Stomach (tissue), 9 donors: Measurements from ENCODE around the gene TEAD4. TPM values are rescaled to one million over a fixed set of nuclear protein-coding genes. Genes with fewer than 3 reads are reported as not detected.

ENCODE experiments used
- DNase-seq, 2 donors: peaks; one replicate each; pipeline versions ENCODE4 v3.0.0 to v3.0.0-alpha.2; 2013 to 2019
- H3K27ac ChIP-seq, 5 donors: fragments of 200-600 bp in 4 of 5; sonication (generic) in 4 of 5; one replicate each; pipeline ENCODE4 v1.5.1; 2013 to 2019; ENCODE audit warnings: mild to moderate bottlenecking in 1 of 5, moderate library complexity in 1 of 5
- H3K27me3 ChIP-seq, 3 donors: fragments of 200-600 bp; sonication (generic); one replicate each; pipeline ENCODE4 v1.5.1; 2017 to 2019; ENCODE audit warnings: mixed run types in 1 of 3
- H3K36me3 ChIP-seq, 4 donors: fragments of 200-600 bp; sonication (generic); 1 replicate in 3 of 4; 2 replicates in 1 of 4; pipeline ENCODE4 v1.5.1; 2016 to 2019
- H3K4me1 ChIP-seq, 4 donors: fragments of 200-600 bp; sonication (generic); one replicate each; pipeline ENCODE4 v1.5.1; 2016 to 2019
- H3K4me3 ChIP-seq, 4 donors: fragments of 200-600 bp; sonication (generic) in 3 of 4; one replicate each; pipeline ENCODE4 v1.5.1; 2016 to 2019; ENCODE audit warnings: mild to moderate bottlenecking in 1 of 4
- H3K9me3 ChIP-seq, 4 donors: fragments of 200-600 bp; sonication (generic); one replicate each; pipeline ENCODE4 v1.5.1; 2016 to 2019
- CTCF ChIP-seq, 7 experiments: fragments of 450-650 bp in 4 of 7; fragments of 200-600 bp in 3 of 7; sonication (generic) in 3 of 7; IDR thresholded peaks; one replicate each; pipeline ENCODE4 v1.5.1; 2016 to 2019; ENCODE audit warnings: antibody characterized with exemption in 7 of 7, control low read depth in 2 of 7, mild to moderate bottlenecking in 1 of 7
- EP300 ChIP-seq: sonication (generic); formaldehyde crosslinking; IDR thresholded peaks from one replicate; pipeline ENCODE4 v1.6.1; 2017; ENCODE audit warnings: antibody characterized with exemption
- POLR2A ChIP-seq, 4 donors: fragments of 450-650 bp; IDR thresholded peaks; one replicate each; pipeline ENCODE4 v1.6.1; 2016; ENCODE audit warnings: antibody characterized with exemption in 4 of 4, control low read depth in 2 of 4, mild to moderate bottlenecking in 1 of 4, moderate library complexity in 1 of 4
- POLR2AphosphoS5 ChIP-seq, 3 donors: sonication (generic); formaldehyde crosslinking; IDR thresholded peaks; one replicate each; pipeline ENCODE4 v1.6.1; 2016; ENCODE audit warnings: antibody characterized with exemption in 3 of 3
- WGBS, 5 donors: extraction: QIAGEN DNeasy Blood & Tissue Kit in 3 of 5; methylation state at CpG; one replicate each; pipeline versions ENCODE4 v1.1.5 to v1.1.7; 2013 to 2018; 5-methylcytosine and 5-hydroxymethylcytosine counted together
- intact Hi-C: fragments of 100-400 bp; cut with DNase I; formaldehyde crosslinking; loops from one replicate; pipeline ENCODE4 v1.15.1; 2023; ENCODE audit warnings: low total_unique reads
- polyA plus RNA-seq, 3 donors: library from polyadenylated mRNA; stranded (reverse); fragments of 200-250 nt; gene quantifications; one replicate each; pipeline ENCODE4 v1.2.3, GENCODE V29; 2013
- total RNA-seq, 5 donors: library from RNA; depleted of rRNA; stranded (reverse); fragments of >200 nt; gene quantifications; one replicate each; pipeline versions ENCODE4 v1.1.0 to v1.2.3, GENCODE V29; 2014 to 2016
- donor health status: healthy with polysubstance abuse.
- donor health status: Bipolar disorder and iron deficiency.
- donor health status: healthy.

The TEAD4 gene
- total and polyA plus RNA-seq, 8 donors = 5.7 to 10.6 (median 8.3) TPM; not detected in 2

GRCh38 chr12:3043406-3043805, 84.2 kb downstream of the TEAD4 start:
- no peak for DNase-seq
- intact Hi-C loops = no loop called here
- Histone ChIP-seq H3K36me3 (peaks cover 4 to 27% (median 22%) of the 10 kb centered on the region in 4 donors), H3K27me3 (peaks cover 0 to 34% (median 0%) of the 10 kb centered on the region in 3 donors), H3K27ac (no peak overlapping the region), H3K4me1 (peaks cover 0 to 18% (median 0%) of the 10 kb centered on the region in 4 donors), H3K9me3 (no peaks in the 10 kb centered on the region), H3K4me3 (no peak overlapping the region)
- no peak for TF ChIP-seq POLR2A (IDR thresholded peaks at IDR 0.05)
- WGBS, 5 donors = 84 to 94% (median 91%) methylated on average over 7 of the region's 7 CpGs

GRCh38 chr12:3044141-3044630, 85.0 kb downstream of the TEAD4 start:
- H3K27me3 ChIP-seq = peaks cover 0 to 34% (median 0%) of the 10 kb centered on the region in 3 donors
- no peak overlapping the region for H3K27ac ChIP-seq
- peaks cover 0 to 22% (median 0%) of the 10 kb centered on the region in 4 donors for H3K4me1 ChIP-seq
- 70 to 75% (median 72%) methylated on average over 4 to 8 of the region's 8 CpGs for WGBS, 5 donors
- H3K9me3 ChIP-seq = no peaks in the 10 kb centered on the region
- no peak overlapping the region for H3K4me3 ChIP-seq
- intact Hi-C loops = no loop called here
- TF ChIP-seq POLR2A (IDR thresholded peaks at IDR 0.05) = no peak
- no peak for TF ChIP-seq CTCF (IDR thresholded peaks at IDR 0.05)
- no peak for TF ChIP-seq POLR2AphosphoS5 (IDR thresholded peaks at IDR 0.05)
- TF ChIP-seq EP300 = no peak
- no peak for DNase-seq
- peaks cover 4 to 20% (median 14%) of the 10 kb centered on the region in 4 donors for H3K36me3 ChIP-seq

GRCh38 chr12:3045494-3045893, 86.3 kb downstream of the TEAD4 start:
- Histone ChIP-seq H3K36me3 (peaks cover 0 to 7% (median 4%) of the 10 kb centered on the region in 4 donors), H3K27ac (no peak overlapping the region), H3K27me3 (peaks cover 0 to 34% (median 0%) of the 10 kb centered on the region in 3 donors), H3K4me3 (no peak overlapping the region), H3K4me1 (peaks cover 0 to 31% (median 6%) of the 10 kb centered on the region in 4 donors), H3K9me3 (no peaks in the 10 kb centered on the region)
- TF ChIP-seq CTCF (IDR thresholded peaks at IDR 0.05) (no peak), POLR2A (IDR thresholded peaks at IDR 0.05) (no peak), POLR2AphosphoS5 (IDR thresholded peaks at IDR 0.05) (no peak), EP300 (no peak)
- intact Hi-C loops = no loop called here
- no peak for DNase-seq
- WGBS, 5 donors = 82 to 93% (median 86%) methylated on average over 5 of the region's 5 CpGs

GRCh38 chr12:3045989-3046388, 86.8 kb downstream of the TEAD4 start:
- no peak overlapping the region for H3K27ac ChIP-seq
- no peak overlapping the region for H3K4me3 ChIP-seq
- H3K36me3 ChIP-seq = peaks cover 0 to 2% (median 0%) of the 10 kb centered on the region in 4 donors
- DNase-seq = no peak
- 53 to 87% (median 65%) methylated on average over 6 to 7 of the region's 7 CpGs for WGBS, 5 donors
- no peaks in the 10 kb centered on the region for H3K9me3 ChIP-seq
- intact Hi-C loops = no loop called here
- H3K27me3 ChIP-seq = peaks cover 0 to 34% (median 0%) of the 10 kb centered on the region in 3 donors
- TF ChIP-seq CTCF (IDR thresholded peaks at IDR 0.05) (no peak), POLR2AphosphoS5 (IDR thresholded peaks at IDR 0.05) (no peak), POLR2A (IDR thresholded peaks at IDR 0.05) (no peak), EP300 (no peak)
- peaks cover 0 to 31% (median 6%) of the 10 kb centered on the region in 4 donors for H3K4me1 ChIP-seq
